Thoracic aorta (tissue), 2 donors: ENCODE results near the gene MLST8. TPM values are rescaled to one million over a fixed set of nuclear protein-coding genes. Genes with fewer than 3 reads are reported as not detected.

ENCODE experiments used
- ATAC-seq: fragments of 150-250 bp; one replicate; pipeline ENCODE4 v1.8.0; 2017; ENCODE audit warnings: low read depth; ENCODE audit not compliant: insufficient number of reproducible peaks, low FRiP score
- DNase-seq: peaks from one replicate; pipeline ENCODE4 v3.0.0-alpha.2; 2020; ENCODE audit warnings: low spot score
- H3K27ac ChIP-seq, 2 donors: fragments of 200-600 bp; sonication (generic); 1 replicate in 1 of 2; 2 replicates in 1 of 2; pipeline ENCODE4 v1.5.1; 2016; ENCODE audit warnings: mild to moderate bottlenecking in 2 of 2, moderate library complexity in 2 of 2
- H3K27me3 ChIP-seq: fragments of 200-600 bp; sonication (generic); replicated peaks from 2 replicates; pipeline ENCODE4 v1.6.0; 2016; ENCODE audit warnings: mild to moderate bottlenecking; ENCODE audit not compliant: insufficient read depth
- H3K36me3 ChIP-seq: fragments of 200-600 bp; sonication (generic); one replicate; pipeline ENCODE4 v1.5.1; 2016
- H3K4me1 ChIP-seq, 2 donors: fragments of 200-600 bp; sonication (generic); 1 replicate in 1 of 2; 2 replicates in 1 of 2; pipeline versions ENCODE4 v1.5.1 to v1.6.0; 2016; ENCODE audit warnings: low read depth in 2 of 2, mild to moderate bottlenecking in 1 of 2; ENCODE audit not compliant: control insufficient read depth in 1 of 2
- H3K4me3 ChIP-seq: fragments of 200-600 bp; sonication (generic); 2 replicates; pipeline ENCODE4 v1.5.1; 2016; ENCODE audit warnings: mild to moderate bottlenecking
- H3K9me3 ChIP-seq: fragments of 200-600 bp; sonication (generic); 2 replicates; pipeline ENCODE4 v1.5.1; 2016
- CTCF ChIP-seq: fragments of 200-600 bp; sonication (generic); IDR thresholded peaks from one replicate; pipeline ENCODE4 v1.5.1; 2019; ENCODE audit warnings: antibody characterized with exemption
- total RNA-seq, 2 donors: library from RNA; depleted of rRNA; stranded (reverse); fragments of >200 nt; gene quantifications; one replicate each; pipeline versions ENCODE4 v1.1.0 to v1.2.3, GENCODE V29; 2016

MLST8 gene
- total RNA-seq, 2 donors from 2014 or later, result 13.7 to 47.7 TPM

GRCh38 chr16:2212362-2213324 lies 7.4 kb downstream of the MLST8 start:
- Histone ChIP-seq H3K36me3 (peaks cover 14% of the 10 kb centered on the region), H3K27ac (peak overlapping the region in 1 of 2 donors; percentile 13), H3K4me3 (peak overlapping the region; percentile 83), H3K4me1 (peaks cover 17 to 21% of the 10 kb centered on the region in 2 donors), H3K27me3 (no peaks in the 10 kb centered on the region), H3K9me3 (no peaks in the 10 kb centered on the region)
- DNase-seq, result no peak
- TF ChIP-seq CTCF, result no peak
- no peak for ATAC-seq

GRCh38 chr16:2213817-2214718 lies 8.8 kb downstream of the MLST8 start:
- ATAC-seq, result no peak
- no peaks in the 10 kb centered on the region for H3K27me3 ChIP-seq
- H3K36me3 ChIP-seq, result peaks cover under 1% of the 10 kb centered on the region
- H3K4me3 ChIP-seq, result peak overlapping the region; percentile 83
- H3K9me3 ChIP-seq, result no peaks in the 10 kb centered on the region
- H3K4me1 ChIP-seq, result peaks cover 17 to 21% of the 10 kb centered on the region in 2 donors
- TF ChIP-seq CTCF, result no peak
- H3K27ac ChIP-seq, result peak overlapping the region; percentile 63 to 76
- DNase-seq, result no peak

- Histone ChIP-seq H3K4me1 (peaks cover 17 to 21% of the 10 kb centered on the region in 2 donors), H3K27ac (peak within 1 kb of the TSS; percentile 90 to 91), H3K9me3 (no peaks in the 10 kb centered on the region), H3K27me3 (no peaks in the 10 kb centered on the region), H3K4me3 (peak within 1 kb of the TSS; percentile 94), H3K36me3 (no peaks in the 10 kb centered on the region)
- TF ChIP-seq CTCF, result no peak
- DNase-seq, result no peak
- no peak for ATAC-seq
These were observed 9.4 kb downstream of the MLST8 start, which contains the start of gene PGP for GRCh38 chr16:2214719-2214968. PGP (minus strand) TSS chr16:2214840; CDS start chr16:2214777, 63 bp downstream.

- H3K36me3 ChIP-seq, result no peaks in the 10 kb centered on the region
- TF ChIP-seq CTCF, result no peak
These were observed 11.1 kb downstream of the MLST8 start for GRCh38 chr16:2216330-2216729.

More at GRCh38 chr16:2216330-2216729, 11.1 kb downstream of the MLST8 start:
- Histone ChIP-seq H3K4me1 (peaks cover 17 to 21% of the 10 kb centered on the region in 2 donors), H3K27me3 (no peaks in the 10 kb centered on the region), H3K4me3 (no peak overlapping the region), H3K9me3 (no peaks in the 10 kb centered on the region), H3K27ac (no peak overlapping the region)
- DNase-seq, result no peak
- no peak for ATAC-seq
